HCT116 (cell line): ENCODE measurements around the gene ACP7. TPM values are rescaled to one million over a fixed set of nuclear protein-coding genes. Genes with fewer than 3 reads are reported as not detected.

Experiments
- ATAC-seq: fragments of 200-7000 bp; cut with Tn5 transposase; 2 replicates; pipeline ENCODE4 v1.9.1; 2020; ENCODE audit warnings: mild to moderate bottlenecking, moderate library complexity
- BruUV-seq: library from RNA; stranded (reverse); fragments of 400-500 nt; replicated peaks from 2 replicates; lab custom pipeline; 2021; lab: Mats Ljungman, UMichigan
- CTCF ChIA-PET: fragments of 300-600 bp; sonication (Branson Sonifier 250); formaldehyde crosslinking; loops from one replicate; lab custom pipeline; 2021; ENCODE audit warnings: antibody characterized with exemption; lab: Charles Lee
- POLR2A ChIA-PET: fragments of 300-600, 350-600 bp; sonication (Branson Sonifier 250); formaldehyde crosslinking; loops from one replicate; lab custom pipeline; 2021; ENCODE audit warnings: antibody characterized with exemption; lab: Charles Lee
- RAD21 ChIA-PET, 2 experiments: fragments of 300-600 bp; sonication (Branson Sonifier 250); formaldehyde crosslinking; loops; one replicate each; lab custom pipeline; 2023; ENCODE audit warnings: low total read pairs in 2 of 2; ENCODE audit not compliant: uncharacterized antibody in 2 of 2, unreplicated experiment in 2 of 2, low non-redundant PET in 1 of 2; lab: Charles Lee
- DNase-seq: peaks from one replicate; pipeline ENCODE4 v3.0.0-alpha.2; 2010; ENCODE audit warnings: low read depth, low spot score
- H2AFZ ChIP-seq: fragments of 200-600 bp; shearing (Covaris generic), sonication (generic); 2 replicates; pipeline ENCODE4 v1.6.1; 2017; ENCODE audit warnings: low read depth, mixed run types, mixed read lengths, antibody characterized with exemption, low read length; ENCODE audit not compliant: poor library complexity, severe bottlenecking
- H3K27ac ChIP-seq: 2 replicates; pipeline ENCODE4 v1.5.1; 2012; ENCODE audit warnings: low read depth, low read length
- H3K27me3 ChIP-seq: fragments of 200-600 bp; sonication (generic); 2 replicates; pipeline ENCODE4 v1.6.1; 2016; ENCODE audit warnings: mixed run types, low read length, mixed read lengths; ENCODE audit not compliant: insufficient read depth
- H3K36me3 ChIP-seq, 2 experiments: fragments of 200-500 bp in 1 of 2; fragments of 200-600 bp in 1 of 2; sonication (Bioruptor generic) in 1 of 2; sonication (generic) in 1 of 2; 2 replicates each; pipeline versions ENCODE4 v1.5.1 to v1.6.1; 2014 to 2016; ENCODE audit warnings: low read length in 2 of 2, inconsistent platforms in 1 of 2, mixed read lengths in 1 of 2, mixed run types in 1 of 2; ENCODE audit not compliant: insufficient read depth in 2 of 2, control insufficient read depth in 1 of 2
- H3K4me1 ChIP-seq, 2 experiments: fragments of 200-600 bp in 1 of 2; sonication (generic) in 1 of 2; 2 replicates each; pipeline versions ENCODE4 v1.5.1 to v1.6.1; 2012 to 2017; ENCODE audit warnings: low read length in 2 of 2, inconsistent platforms in 1 of 2, mild to moderate bottlenecking in 1 of 2, mixed read lengths in 1 of 2, mixed run types in 1 of 2, moderate library complexity in 1 of 2; ENCODE audit not compliant: insufficient read depth in 2 of 2, control insufficient read depth in 1 of 2
- H3K4me2 ChIP-seq: fragments of 200-600 bp; sonication (generic); 2 replicates; pipeline ENCODE4 v1.6.1; 2017; ENCODE audit warnings: mixed run types, low read length, mixed read lengths
- H3K4me3 ChIP-seq, 2 experiments: fragments of 200-600 bp in 1 of 2; sonication (generic) in 1 of 2; replicated peaks in 1 of 2; 2 replicates each; pipeline ENCODE4 v1.5.1; 2011 to 2016; ENCODE audit warnings: low read length in 2 of 2, control low read depth in 1 of 2, low read depth in 1 of 2, mild to moderate bottlenecking in 1 of 2, mixed read lengths in 1 of 2, mixed run types in 1 of 2
- H3K79me2 ChIP-seq: fragments of 200-600 bp; sonication (generic); 2 replicates; pipeline ENCODE4 v1.6.1; 2017; ENCODE audit warnings: mild to moderate bottlenecking, mixed run types, low read length, moderate library complexity, mixed read lengths; ENCODE audit not compliant: insufficient read depth
- H3K9ac ChIP-seq: fragments of 200-600 bp; sonication (generic); 2 replicates; pipeline ENCODE4 v1.6.1; 2016; ENCODE audit warnings: low read length, mixed read lengths
- H3K9me2 ChIP-seq: fragments of 200-600 bp; sonication (generic), shearing (Covaris generic); 2 replicates; pipeline ENCODE4 v1.6.1; 2017; ENCODE audit warnings: mixed run types, mild to moderate bottlenecking, moderate library complexity; ENCODE audit not compliant: insufficient read depth
- H3K9me3 ChIP-seq, 2 experiments: fragments of 200-500 bp in 1 of 2; fragments of 200-600 bp in 1 of 2; sonication (Bioruptor generic) in 1 of 2; sonication (generic) in 1 of 2; 2 replicates each; pipeline ENCODE4 v1.6.1; 2014 to 2017; ENCODE audit warnings: low read length in 2 of 2, mixed read lengths in 2 of 2, inconsistent platforms in 1 of 2, low read depth in 1 of 2, mild to moderate bottlenecking in 1 of 2, mixed run types in 1 of 2, moderate library complexity in 1 of 2; ENCODE audit not compliant: control insufficient read depth in 1 of 2, insufficient read depth in 1 of 2
- H4K20me1 ChIP-seq: fragments of 200-600 bp; sonication (generic), shearing (Covaris generic); 2 replicates; pipeline ENCODE4 v1.6.1; 2017; ENCODE audit warnings: mixed run types, mild to moderate bottlenecking, moderate library complexity; ENCODE audit not compliant: insufficient read depth
- ATF3 ChIP-seq: IDR thresholded peaks from 2 replicates; pipeline ENCODE4 v1.6.1; 2012
- CBX3 ChIP-seq: IDR thresholded peaks from 2 replicates; pipeline ENCODE4 v1.6.1; 2012; ENCODE audit warnings: low read depth
- EGR1 ChIP-seq: IDR thresholded peaks from 2 replicates; pipeline ENCODE4 v1.6.1; 2012; ENCODE audit warnings: low read depth
- EZH2 ChIP-seq: fragments of 200-600 bp; sonication (generic); IDR thresholded peaks from 2 replicates; pipeline ENCODE4 v1.6.1; 2017; ENCODE audit warnings: antibody characterized with exemption, mixed run types
- FOSL1 ChIP-seq: IDR thresholded peaks from 2 replicates; pipeline ENCODE4 v1.6.1; 2012; ENCODE audit warnings: low read depth
- JUND ChIP-seq: IDR thresholded peaks from 2 replicates; pipeline ENCODE4 v1.6.1; 2012
- MAX ChIP-seq: IDR thresholded peaks from 2 replicates; pipeline ENCODE4 v1.6.1; 2012
- RAD21 ChIP-seq: IDR thresholded peaks from 2 replicates; pipeline ENCODE4 v1.6.1; 2012; ENCODE audit warnings: low read depth, mild to moderate bottlenecking
- SP1 ChIP-seq: IDR thresholded peaks from 2 replicates; pipeline ENCODE4 v1.6.1; 2012; ENCODE audit warnings: low read depth
- TCF7L2 ChIP-seq: IDR thresholded peaks from 2 replicates; pipeline ENCODE4 v1.7.0; 2011; ENCODE audit warnings: borderline replicate concordance, inconsistent platforms; ENCODE audit not compliant: insufficient read depth, insufficient read length; ENCODE audit errors: extremely low read depth
- ZFX ChIP-seq: fragments of 450-650 bp; IDR thresholded peaks from 2 replicates; pipeline ENCODE4 v1.6.1; 2017
- ZNF274 ChIP-seq: fragments of 200-500 bp; sonication (Bioruptor generic); IDR thresholded peaks from 2 replicates; pipeline ENCODE4 v1.6.1; 2014; ENCODE audit warnings: mild to moderate bottlenecking, low read depth, low read length, inconsistent platforms
- intact Hi-C: fragments of 100-400 bp; cut with micrococcal nuclease; formaldehyde crosslinking; loops from 2 replicates; pipeline ENCODE4 v1.10.0; 2022
- total RNA-seq: library from RNA; stranded (reverse); gene quantifications from one replicate; pipeline ENCODE4 v1.2.1, GENCODE V29; 2021; ENCODE audit not compliant: unreplicated experiment
- TF ChIP-seq, protein P1 (sequence below), 3 experiments: fragments of 200-600 bp in 1 of 3; sonication (generic) in 1 of 3; IDR thresholded peaks in 2 of 3; conservative IDR thresholded peaks in 1 of 3; 2 replicates each; pipeline ENCODE4 v1.5.1; 2012 to 2017; ENCODE audit warnings: low read depth in 2 of 3, low read length in 2 of 3, antibody characterized with exemption in 1 of 3, borderline replicate concordance in 1 of 3, control low read depth in 1 of 3, mild to moderate bottlenecking in 1 of 3, mixed read lengths in 1 of 3, mixed run types in 1 of 3, moderate library complexity in 1 of 3; ENCODE audit not compliant: insufficient read depth in 1 of 3
- TF ChIP-seq, protein P2 (sequence below): IDR thresholded peaks from 2 replicates; pipeline ENCODE4 v1.6.1; 2012; ENCODE audit warnings: low read depth

Gene ACP7
- total RNA-seq, 1 experiment from 2014 or later: 4.7 TPM

- Histone ChIP-seq H3K4me3 (no peak overlapping the region), H4K20me1 (no peaks in the 10 kb centered on the region), H3K4me2 (no peak overlapping the region), H3K9ac (no peak overlapping the region), H3K4me1 (no peaks in the 10 kb centered on the region), H3K36me3 (no peaks in the 10 kb centered on the region), H3K27ac (no peak overlapping the region), H2AFZ (no peak overlapping the region), H3K9me2 (no peaks in the 10 kb centered on the region), H3K9me3 (no peaks in the 10 kb centered on the region), H3K27me3 (no peaks in the 10 kb centered on the region), H3K79me2 (no peaks in the 10 kb centered on the region)
- no TSS peak for BruUV-seq
- CTCF ChIA-PET: no interaction called here
- RAD21 ChIA-PET: interaction anchor here in 1 of 2 experiments (0.7 kb wide), 1 partner anchor 37 kb away, joined by 7 read pairs; no protein-coding TSS in a partner anchor
- DNase-seq: no peak
- POLR2A ChIA-PET: no interaction called here
- TF ChIP-seq MAX: no peak
- TF ChIP-seq ZNF274: no peak
- TF ChIP-seq JUND: no peak
- TF ChIP-seq EZH2: no peak
- no peak for TF ChIP-seq TCF7L2
- TF ChIP-seq EGR1: no peak
- no peak for TF ChIP-seq SP1
- TF ChIP-seq FOSL1: no peak
- no peak for TF ChIP-seq ZFX
- TF ChIP-seq, protein P1, sequence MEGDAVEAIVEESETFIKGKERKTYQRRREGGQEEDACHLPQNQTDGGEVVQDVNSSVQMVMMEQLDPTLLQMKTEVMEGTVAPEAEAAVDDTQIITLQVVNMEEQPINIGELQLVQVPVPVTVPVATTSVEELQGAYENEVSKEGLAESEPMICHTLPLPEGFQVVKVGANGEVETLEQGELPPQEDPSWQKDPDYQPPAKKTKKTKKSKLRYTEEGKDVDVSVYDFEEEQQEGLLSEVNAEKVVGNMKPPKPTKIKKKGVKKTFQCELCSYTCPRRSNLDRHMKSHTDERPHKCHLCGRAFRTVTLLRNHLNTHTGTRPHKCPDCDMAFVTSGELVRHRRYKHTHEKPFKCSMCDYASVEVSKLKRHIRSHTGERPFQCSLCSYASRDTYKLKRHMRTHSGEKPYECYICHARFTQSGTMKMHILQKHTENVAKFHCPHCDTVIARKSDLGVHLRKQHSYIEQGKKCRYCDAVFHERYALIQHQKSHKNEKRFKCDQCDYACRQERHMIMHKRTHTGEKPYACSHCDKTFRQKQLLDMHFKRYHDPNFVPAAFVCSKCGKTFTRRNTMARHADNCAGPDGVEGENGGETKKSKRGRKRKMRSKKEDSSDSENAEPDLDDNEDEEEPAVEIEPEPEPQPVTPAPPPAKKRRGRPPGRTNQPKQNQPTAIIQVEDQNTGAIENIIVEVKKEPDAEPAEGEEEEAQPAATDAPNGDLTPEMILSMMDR (IDR thresholded peaks at IDR 0.05 in 2 of 3, conservative IDR thresholded peaks at IDR 0.05 in 1 of 3; ENCODE audit: borderline replicate concordance in 1 of 3, insufficient read depth in 1 of 3, low read depth in 2 of 3, low read length in 2 of 3): no peak
- no peak for TF ChIP-seq CBX3
- no peak for TF ChIP-seq ATF3
- TF ChIP-seq RAD21: no peak
- TF ChIP-seq, protein P2, sequence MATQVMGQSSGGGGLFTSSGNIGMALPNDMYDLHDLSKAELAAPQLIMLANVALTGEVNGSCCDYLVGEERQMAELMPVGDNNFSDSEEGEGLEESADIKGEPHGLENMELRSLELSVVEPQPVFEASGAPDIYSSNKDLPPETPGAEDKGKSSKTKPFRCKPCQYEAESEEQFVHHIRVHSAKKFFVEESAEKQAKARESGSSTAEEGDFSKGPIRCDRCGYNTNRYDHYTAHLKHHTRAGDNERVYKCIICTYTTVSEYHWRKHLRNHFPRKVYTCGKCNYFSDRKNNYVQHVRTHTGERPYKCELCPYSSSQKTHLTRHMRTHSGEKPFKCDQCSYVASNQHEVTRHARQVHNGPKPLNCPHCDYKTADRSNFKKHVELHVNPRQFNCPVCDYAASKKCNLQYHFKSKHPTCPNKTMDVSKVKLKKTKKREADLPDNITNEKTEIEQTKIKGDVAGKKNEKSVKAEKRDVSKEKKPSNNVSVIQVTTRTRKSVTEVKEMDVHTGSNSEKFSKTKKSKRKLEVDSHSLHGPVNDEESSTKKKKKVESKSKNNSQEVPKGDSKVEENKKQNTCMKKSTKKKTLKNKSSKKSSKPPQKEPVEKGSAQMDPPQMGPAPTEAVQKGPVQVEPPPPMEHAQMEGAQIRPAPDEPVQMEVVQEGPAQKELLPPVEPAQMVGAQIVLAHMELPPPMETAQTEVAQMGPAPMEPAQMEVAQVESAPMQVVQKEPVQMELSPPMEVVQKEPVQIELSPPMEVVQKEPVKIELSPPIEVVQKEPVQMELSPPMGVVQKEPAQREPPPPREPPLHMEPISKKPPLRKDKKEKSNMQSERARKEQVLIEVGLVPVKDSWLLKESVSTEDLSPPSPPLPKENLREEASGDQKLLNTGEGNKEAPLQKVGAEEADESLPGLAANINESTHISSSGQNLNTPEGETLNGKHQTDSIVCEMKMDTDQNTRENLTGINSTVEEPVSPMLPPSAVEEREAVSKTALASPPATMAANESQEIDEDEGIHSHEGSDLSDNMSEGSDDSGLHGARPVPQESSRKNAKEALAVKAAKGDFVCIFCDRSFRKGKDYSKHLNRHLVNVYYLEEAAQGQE: no peak
- intact Hi-C loops: no loop called here
- ATAC-seq: no peak
Observed at GRCh38 chr19:39098365-39099269, 14.4 kb downstream of the ACP7 start.
